GM18867 (cell line): ENCODE data around the gene KLF6.
"Not testable (repeated sequence)": the region's sequence is repeated elsewhere in the genome, so short reads cannot be mapped to it uniquely, and the experiment has no call there.

Experiments
- ATAC-seq: cut with Tn5 transposase; IDR thresholded peaks from one replicate; pipeline ENCODE4 v1.9.1; 2021; ENCODE audit warnings: mild to moderate bottlenecking, moderate library complexity; ENCODE audit not compliant: unreplicated experiment

The KLF6 gene

DNA sequence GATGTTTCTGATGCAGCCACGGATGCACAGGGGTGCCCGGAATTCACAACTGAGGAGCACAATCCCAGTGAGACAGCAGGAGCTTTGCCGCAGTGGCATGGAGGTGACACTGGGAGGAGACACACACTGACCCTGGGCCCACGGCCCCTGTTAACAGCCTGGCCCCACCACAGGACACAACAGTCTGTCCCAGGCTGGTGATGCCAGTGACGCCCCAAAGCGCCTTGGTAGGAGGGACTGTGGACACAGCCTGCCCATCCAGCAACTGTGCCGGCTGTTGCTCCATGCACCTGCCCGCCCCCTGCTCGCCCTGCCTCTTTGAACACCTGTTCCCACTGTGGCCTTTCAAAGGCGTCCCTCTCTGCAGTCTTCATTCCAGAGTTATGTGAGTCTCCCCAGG lies 49.8 kb downstream of the KLF6 start:
- no peak for ATAC-seq

DNA sequence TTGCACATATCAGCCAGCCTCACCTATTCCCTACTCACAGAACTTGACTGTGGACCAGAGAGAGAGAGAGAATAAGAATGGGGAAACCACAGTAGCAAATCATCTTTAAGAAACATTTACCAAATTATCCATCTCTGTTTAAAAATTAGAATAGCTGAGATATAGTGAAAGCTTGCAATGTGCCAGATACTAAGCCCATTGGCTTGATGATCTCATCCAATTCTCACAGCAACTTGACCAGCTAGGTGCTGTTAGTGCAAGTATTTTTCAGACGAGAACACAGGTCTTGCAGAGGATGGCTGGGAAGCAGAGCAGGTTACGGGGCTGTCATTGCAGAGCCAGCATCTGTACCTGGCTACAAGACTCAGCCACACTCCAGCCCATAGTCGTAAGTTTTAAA lies 50.9 kb downstream of the KLF6 start:
- ATAC-seq: no peak

GRCh38 chr10:3732183-3732582 lies 52.8 kb downstream of the KLF6 start:
- ATAC-seq: not testable (repeated sequence)

- no peak for ATAC-seq
These were observed 55.5 kb downstream of the KLF6 start for GRCh38 chr10:3729397-3729976.

DNA sequence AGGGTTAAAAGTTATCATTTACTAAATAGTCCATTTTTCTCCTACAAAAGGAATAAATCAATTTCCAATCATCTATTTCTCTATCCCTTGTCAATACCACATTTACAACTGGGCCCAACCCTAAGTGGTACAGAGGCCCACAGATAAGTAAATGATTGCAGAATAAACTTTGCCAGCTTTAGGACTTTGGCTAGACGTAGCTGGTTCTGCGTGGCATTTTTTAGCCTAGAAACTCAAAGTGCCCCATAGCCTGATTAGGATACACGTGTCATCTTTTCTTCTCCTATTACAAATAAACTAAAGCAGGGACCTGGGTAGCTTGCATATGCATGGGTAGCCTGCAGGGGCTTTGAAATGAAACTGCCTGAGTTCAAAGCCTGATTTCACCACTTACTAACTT lies 56.4 kb downstream of the KLF6 start:
- ATAC-seq: no peak

DNA sequence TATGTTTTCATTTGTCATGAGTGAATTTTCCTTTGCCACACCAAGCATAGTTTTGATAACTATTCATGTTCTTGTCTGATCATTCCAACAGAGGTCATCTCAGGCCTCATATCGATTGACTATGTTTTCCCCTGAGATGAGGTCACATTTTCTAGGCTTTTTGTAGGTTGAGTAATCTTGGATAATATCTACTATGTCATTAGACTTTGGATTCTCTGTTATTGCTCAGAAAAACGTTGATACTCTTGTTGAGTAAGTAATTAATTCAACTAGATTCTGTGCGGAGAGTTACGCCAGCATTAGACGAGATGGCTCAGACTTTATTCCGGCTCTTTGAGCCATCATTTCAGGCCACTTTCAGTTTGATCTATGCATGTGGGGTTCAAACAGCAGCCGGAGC lies 57.7 kb downstream of the KLF6 start:
- ATAC-seq: no peak
